Measurements from ENCODE around the gene NIM1K.
"Not testable (repeated sequence)": the region's sequence is repeated elsewhere in the genome, so short reads cannot be mapped to it uniquely, and the experiment has no call there.

The NIM1K gene

GRCh38 chr5:43258116-43258515 is 66.1 kb downstream of the NIM1K start:
- TF ChIP-seq CTCF (conservative IDR thresholded peaks at IDR 0.05; ENCODE audit: low read depth): no peak
- POLR2A ChIA-PET (ENCODE audit: low non-redundant PET): no interaction called here
- CTCF ChIA-PET: no interaction called here
- DNase-seq (ENCODE audit: low spot score): no peak
- H3K27ac ChIP-seq: no peak overlapping the region

DNA sequence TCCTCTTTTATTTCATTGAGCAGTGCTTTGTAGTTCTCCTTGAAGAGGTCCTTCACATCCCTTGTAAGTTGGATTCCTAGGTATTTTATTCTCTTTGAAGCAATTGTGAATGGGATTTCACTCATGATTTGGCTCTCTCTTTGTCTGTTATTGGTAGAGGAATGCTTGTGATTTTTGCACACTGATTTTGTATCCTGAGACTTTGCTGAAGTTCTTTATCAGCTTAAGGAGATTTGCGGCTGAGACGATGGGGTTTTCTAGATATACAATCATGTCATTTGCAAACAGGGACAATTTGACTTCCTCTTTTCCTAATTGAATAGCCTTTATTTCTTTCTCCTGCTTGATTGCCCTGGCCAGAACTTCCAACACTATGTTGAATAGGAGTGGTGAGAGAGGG is 70.2 kb downstream of the NIM1K start:
- POLR2A ChIA-PET (ENCODE audit: low non-redundant PET); H3K27ac ChIP-seq; DNase-seq (ENCODE audit: low spot score): not testable (repeated sequence)
- CTCF ChIA-PET: interaction anchor here (0.6 kb wide), 1 partner anchor 1663 kb away, joined by 4 read pairs; no protein-coding TSS in a partner anchor

GRCh38 chr5:43268188-43268820 is 76.3 kb downstream of the NIM1K start:
- ChIA-PET CTCF (no interaction called here), POLR2A (ENCODE audit: low non-redundant PET) (no interaction called here)
- no peak for DNase-seq (ENCODE audit: low spot score)
- no peak for TF ChIP-seq CTCF (conservative IDR thresholded peaks at IDR 0.05; ENCODE audit: low read depth)
- H3K27ac ChIP-seq: no peak overlapping the region

DNA sequence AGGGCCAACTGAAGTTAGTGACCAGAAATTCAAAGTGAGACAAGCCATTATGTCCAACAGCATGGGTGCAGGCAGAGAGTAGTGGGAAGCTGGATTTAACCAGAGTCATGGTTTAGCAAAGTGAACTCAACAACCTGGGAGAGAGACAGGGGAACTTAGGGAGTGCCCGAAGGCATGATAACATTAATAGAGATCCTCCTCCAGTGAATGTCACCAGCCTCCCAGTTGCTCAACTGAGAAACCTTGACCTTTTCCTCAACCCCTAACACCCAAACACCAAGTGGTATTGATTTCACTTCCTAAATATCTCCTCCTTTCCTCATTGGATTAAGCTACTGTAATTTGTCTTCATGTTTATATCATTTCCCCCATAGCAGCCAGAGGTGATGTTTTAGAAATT is 78.6 kb downstream of the NIM1K start:
- CTCF ChIA-PET: no interaction called here

GRCh38 chr5:43273552-43273951 is 81.5 kb downstream of the NIM1K start:
- ChIA-PET CTCF (no interaction called here), POLR2A (ENCODE audit: low non-redundant PET) (no interaction called here)
- H3K27ac ChIP-seq: no peak overlapping the region
- DNase-seq (ENCODE audit: low spot score): no peak
- no peak for TF ChIP-seq CTCF (conservative IDR thresholded peaks at IDR 0.05; ENCODE audit: low read depth)

More for the DNA sequence above, 78.6 kb downstream of the NIM1K start:
- TF ChIP-seq CTCF (conservative IDR thresholded peaks at IDR 0.05; ENCODE audit: low read depth): no peak
- POLR2A ChIA-PET (ENCODE audit: low non-redundant PET): interaction anchor here (0.6 kb wide), 1 partner anchor 150 kb away, joined by 3 read pairs; the partner anchor contains the start of gene ZNF131
- no peak for DNase-seq (ENCODE audit: low spot score)
- no peak overlapping the region for H3K27ac ChIP-seq

GRCh38 chr5:43274435-43275114 is 82.5 kb downstream of the NIM1K start:
- TF ChIP-seq CTCF (conservative IDR thresholded peaks at IDR 0.05; ENCODE audit: low read depth): no peak
- ChIA-PET POLR2A (ENCODE audit: low non-redundant PET) (no interaction called here), CTCF (no interaction called here)
- DNase-seq (ENCODE audit: low spot score): no peak
- H3K27ac ChIP-seq: no peak overlapping the region

GRCh38 chr5:43275391-43275790 is 83.4 kb downstream of the NIM1K start:
- no peak overlapping the region for H3K27ac ChIP-seq
- ChIA-PET POLR2A (ENCODE audit: low non-redundant PET) (no interaction called here), CTCF (no interaction called here)
- TF ChIP-seq CTCF (conservative IDR thresholded peaks at IDR 0.05; ENCODE audit: low read depth): no peak
- DNase-seq (ENCODE audit: low spot score): no peak

Data from RWPE1 (cell line).